H7 (cell line): Measurements from ENCODE around the gene UROD. TPM values are rescaled to one million over a fixed set of nuclear protein-coding genes. Genes with fewer than 3 reads are reported as not detected.

Experiments used
- DNase-seq: peaks from one replicate; pipeline ENCODE4 v3.0.0; 2012
- H3K27me3 ChIP-seq: 2 replicates; pipeline ENCODE4 v1.6.0; 2011; ENCODE audit warnings: mild to moderate bottlenecking, low read length; ENCODE audit not compliant: control insufficient read depth, insufficient read depth
- H3K36me3 ChIP-seq: replicated peaks from 2 replicates; pipeline ENCODE4 v1.5.1; 2011; ENCODE audit warnings: low read length; ENCODE audit not compliant: control insufficient read depth, insufficient read depth
- H3K4me3 ChIP-seq: 2 replicates; pipeline ENCODE4 v1.5.1; 2011; ENCODE audit warnings: low read depth, mild to moderate bottlenecking, control low read depth, low read length, moderate library complexity; ENCODE audit not compliant: insufficient read depth
- total RNA-seq: library from RNA; depleted of rRNA; stranded (reverse); fragments of >200 nt; shearing (Covaris generic); gene quantifications from 2 replicates; pipeline ENCODE4 v1.2.3, GENCODE V29; 2014

Gene UROD
- total RNA-seq, 1 experiment from 2014 or later, result 408 TPM

GRCh38 chr1:45002650-45003645 lies 9.1 kb upstream of the UROD start:
- Histone ChIP-seq H3K36me3 (peaks cover 13% of the 10 kb centered on the region), H3K4me3 (no peak overlapping the region), H3K27me3 (no peaks in the 10 kb centered on the region)
- peak; percentile 20 for DNase-seq

- Histone ChIP-seq H3K36me3 (peaks cover 16% of the 10 kb centered on the region), H3K27me3 (no peaks in the 10 kb centered on the region), H3K4me3 (no peak overlapping the region)
- no peak for DNase-seq
Observed at GRCh38 chr1:45003741-45004140, 8.3 kb upstream of the UROD start.

DNA sequence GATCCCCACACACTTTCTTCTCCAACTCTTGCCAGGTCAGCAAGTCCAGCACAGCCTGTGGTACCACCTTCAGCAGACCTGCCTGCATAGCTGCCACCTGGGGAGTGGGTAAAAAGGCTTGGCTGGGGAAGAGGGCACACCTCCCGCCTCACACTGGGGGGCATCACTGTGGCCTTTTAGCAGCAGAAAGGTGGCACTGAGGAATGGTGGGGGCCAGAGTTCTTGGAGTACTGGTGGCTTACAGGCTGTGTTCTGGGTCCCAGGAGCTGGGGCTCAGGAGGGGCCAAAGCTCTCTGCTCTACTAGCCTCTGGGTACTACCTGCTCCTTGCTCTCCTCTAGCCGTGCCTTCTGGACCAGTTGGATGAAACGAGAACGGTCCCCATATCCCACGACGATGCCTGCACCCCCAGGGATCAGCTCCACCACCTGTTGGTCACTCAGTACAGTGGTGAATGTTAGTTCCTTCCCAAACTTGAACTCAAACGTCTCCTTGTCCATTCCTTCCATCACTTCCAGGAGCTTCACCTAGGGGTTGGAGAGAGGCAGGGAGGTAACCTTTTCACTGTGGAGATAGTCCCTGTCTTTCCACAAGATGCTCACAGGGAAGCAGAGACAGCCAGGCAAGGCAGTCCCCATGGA lies 7.7 kb upstream of the UROD start:
- no peak for DNase-seq
- H3K36me3 ChIP-seq, result peaks cover 19% of the 10 kb centered on the region
- no peak overlapping the region for H3K4me3 ChIP-seq
- H3K27me3 ChIP-seq, result no peaks in the 10 kb centered on the region

GRCh38 chr1:45005761-45006160 lies 6.3 kb upstream of the UROD start:
- H3K4me3 ChIP-seq, result no peak overlapping the region
- peaks cover 19% of the 10 kb centered on the region for H3K36me3 ChIP-seq
- DNase-seq, result peak; percentile 12

GRCh38 chr1:45007311-45007710 lies 4.7 kb upstream of the UROD start:
- no peak overlapping the region for H3K4me3 ChIP-seq
- H3K27me3 ChIP-seq, result peaks cover 10% of the 10 kb centered on the region; the same call in 1 of the 2 replicates
- H3K36me3 ChIP-seq, result peaks cover 19% of the 10 kb centered on the region
- no peak for DNase-seq

More at GRCh38 chr1:45005761-45006160, 6.3 kb upstream of the UROD start:
- peaks cover 7% of the 10 kb centered on the region; the same call in 1 of the 2 replicates for H3K27me3 ChIP-seq

GRCh38 chr1:45008076-45008475 lies 4.0 kb upstream of the UROD start:
- Histone ChIP-seq H3K36me3 (peaks cover 17% of the 10 kb centered on the region), H3K27me3 (peaks cover 10% of the 10 kb centered on the region; the same call in 1 of the 2 replicates), H3K4me3 (no peak overlapping the region)
- DNase-seq, result no peak

DNA sequence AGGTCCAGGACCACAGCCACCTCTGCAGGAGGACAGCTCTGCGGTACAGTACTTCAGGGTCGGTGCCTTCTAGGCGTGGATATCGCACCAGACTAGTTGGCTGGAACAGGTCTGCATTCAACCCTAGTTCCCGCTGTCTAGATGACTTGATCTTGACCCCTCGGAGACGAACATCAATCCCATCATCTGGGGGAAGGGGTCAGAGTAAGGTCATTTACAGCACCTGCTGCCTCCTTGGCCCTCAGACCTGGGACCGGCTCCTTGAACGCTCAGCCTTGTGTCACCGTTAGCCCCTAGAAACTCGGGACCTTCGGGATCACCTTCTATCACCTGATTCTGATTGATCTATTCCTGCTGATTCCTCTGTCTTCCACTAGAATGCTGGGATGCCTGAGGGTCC lies 3.5 kb upstream of the UROD start:
- no peak overlapping the region for H3K4me3 ChIP-seq
- no peak for DNase-seq
- peaks cover 10% of the 10 kb centered on the region; the same call in 1 of the 2 replicates for H3K27me3 ChIP-seq
- H3K36me3 ChIP-seq, result peaks cover 17% of the 10 kb centered on the region

DNA sequence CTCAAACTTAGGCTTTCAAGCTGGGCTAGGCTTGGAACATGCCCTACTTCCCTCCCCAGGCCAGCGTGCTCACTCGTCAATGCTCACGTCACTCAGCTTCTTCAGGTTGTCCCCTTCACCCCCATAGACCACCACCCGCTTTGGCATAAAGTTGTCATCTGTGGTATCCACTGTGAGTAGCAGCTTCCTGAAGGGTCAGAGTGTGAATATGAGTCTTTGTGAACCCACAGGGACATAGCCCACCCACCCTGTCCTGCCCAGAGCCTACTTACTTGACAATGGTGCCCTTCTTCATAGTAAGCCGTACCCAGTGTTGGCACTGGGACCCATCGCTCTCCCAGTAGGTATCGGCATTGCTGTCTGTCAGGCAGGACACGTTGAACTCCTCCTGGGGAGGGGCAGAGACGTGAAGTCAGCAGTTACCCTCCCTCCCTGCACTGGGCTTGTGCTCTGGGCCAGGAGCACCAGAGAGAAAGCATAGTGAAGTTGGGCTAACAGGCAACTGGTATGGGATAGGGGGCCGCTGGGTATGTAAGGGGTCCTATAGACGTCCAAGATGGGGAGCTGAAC lies 2.7 kb upstream of the UROD start:
- DNase-seq, result no peak
- Histone ChIP-seq H3K27me3 (peaks cover 10% of the 10 kb centered on the region; the same call in 1 of the 2 replicates), H3K4me3 (no peak overlapping the region), H3K36me3 (peaks cover 14% of the 10 kb centered on the region)

DNA sequence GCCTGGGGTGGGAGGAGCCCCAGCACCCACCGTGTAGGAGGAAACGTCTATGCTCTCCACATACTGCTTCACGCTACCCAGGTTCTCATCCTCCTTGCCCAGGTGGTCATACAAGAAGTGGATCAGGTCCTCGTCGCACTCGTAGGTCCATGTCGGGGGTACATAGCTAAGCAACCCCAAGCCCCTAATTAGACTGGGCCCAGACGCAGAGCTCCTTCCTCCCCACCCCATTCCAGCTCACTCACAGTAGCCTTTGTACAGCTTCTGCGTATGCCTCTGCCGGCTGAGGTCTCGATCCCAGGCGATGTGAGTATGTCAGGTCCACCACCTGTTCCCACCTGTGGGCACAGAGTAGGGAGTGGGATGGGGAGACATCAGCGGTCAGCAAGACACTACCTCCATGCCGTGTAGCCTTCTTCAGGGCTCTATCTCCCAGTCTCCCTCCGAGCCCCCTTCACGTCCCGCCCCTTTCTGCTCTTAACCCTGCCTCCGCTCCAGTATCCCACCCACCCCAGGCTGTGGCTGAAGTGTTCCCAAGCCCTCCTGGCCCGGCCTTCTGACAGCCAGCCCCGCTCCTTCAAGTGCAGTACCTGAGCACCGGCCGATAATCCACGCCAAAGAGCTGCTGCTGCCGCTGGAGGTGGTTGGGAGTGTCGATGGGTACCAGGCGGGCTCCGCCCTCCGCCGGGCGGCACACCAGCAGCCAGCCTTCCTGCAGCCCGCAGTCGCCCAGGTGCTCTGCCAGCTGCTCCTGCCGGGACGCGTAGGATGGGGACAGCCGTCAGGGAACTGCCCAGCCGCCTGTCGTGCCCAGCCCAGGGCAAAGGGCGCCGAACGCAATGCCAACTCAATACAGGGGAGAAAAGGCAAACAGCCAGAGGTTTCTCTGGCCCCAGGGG lies 1.8 kb upstream of the UROD start:
- Histone ChIP-seq H3K36me3 (peaks cover 13% of the 10 kb centered on the region), H3K4me3 (peak overlapping the region; percentile 91), H3K27me3 (peaks cover 10% of the 10 kb centered on the region; the same call in 1 of the 2 replicates)
- peak; percentile 76 for DNase-seq

DNA sequence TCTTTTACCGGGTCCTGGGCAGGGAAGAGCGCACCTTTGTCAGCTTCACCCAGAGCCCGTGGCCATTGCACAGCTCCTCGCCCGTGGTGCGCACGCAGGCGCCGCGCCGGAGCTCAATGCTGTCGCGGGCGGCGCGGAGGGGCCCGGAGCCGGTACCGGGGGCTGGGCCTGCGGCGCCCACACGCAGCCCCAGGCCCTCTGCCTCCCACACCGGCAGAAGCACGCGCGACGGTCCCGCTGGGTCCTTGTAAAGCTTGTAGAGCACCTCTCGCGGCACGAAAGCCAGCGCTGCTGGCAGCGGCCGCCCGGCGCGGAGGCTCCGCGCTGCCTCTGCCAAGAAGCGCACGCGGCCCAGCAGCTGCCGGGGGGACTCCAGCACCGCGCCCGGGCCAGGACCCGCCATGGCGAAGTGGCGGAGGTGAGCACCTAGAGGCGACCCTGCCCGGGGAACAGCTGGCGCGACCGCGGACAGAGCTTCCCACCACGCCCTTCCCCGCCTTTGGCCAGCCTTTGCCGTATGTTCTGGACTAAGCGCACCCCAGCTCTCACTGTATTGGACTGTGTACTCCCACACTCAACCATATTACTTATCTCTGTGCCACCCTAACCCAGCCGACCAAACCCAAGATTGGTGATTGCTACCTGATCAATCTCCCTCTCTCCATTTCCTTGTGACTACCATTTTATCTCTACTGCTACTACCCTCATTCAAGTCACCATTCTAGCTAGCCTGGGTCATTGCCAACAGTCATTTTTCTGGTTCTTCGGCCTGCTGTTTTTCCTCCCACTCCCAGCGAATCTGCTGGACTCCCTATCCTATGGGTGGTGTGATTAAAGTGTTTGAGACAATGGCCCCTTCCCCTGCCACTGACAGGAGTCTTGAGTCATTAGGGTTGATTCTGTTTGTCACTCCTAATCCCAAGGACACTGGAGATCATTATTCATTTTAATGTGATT lies 921 bp upstream of the UROD start, which contains the start of gene HECTD3:
Gene HECTD3 (minus strand): TSS at position 470 of the 957 bp plus-strand sequence. CDS start 67 bp downstream, at position 403.
- Histone ChIP-seq H3K4me3 (peak within 1 kb of the TSS; percentile 91), H3K36me3 (peaks cover 12% of the 10 kb centered on the region), H3K27me3 (peaks cover 10% of the 10 kb centered on the region; the same call in 1 of the 2 replicates)
- DNase-seq, result peak; percentile 80

DNA sequence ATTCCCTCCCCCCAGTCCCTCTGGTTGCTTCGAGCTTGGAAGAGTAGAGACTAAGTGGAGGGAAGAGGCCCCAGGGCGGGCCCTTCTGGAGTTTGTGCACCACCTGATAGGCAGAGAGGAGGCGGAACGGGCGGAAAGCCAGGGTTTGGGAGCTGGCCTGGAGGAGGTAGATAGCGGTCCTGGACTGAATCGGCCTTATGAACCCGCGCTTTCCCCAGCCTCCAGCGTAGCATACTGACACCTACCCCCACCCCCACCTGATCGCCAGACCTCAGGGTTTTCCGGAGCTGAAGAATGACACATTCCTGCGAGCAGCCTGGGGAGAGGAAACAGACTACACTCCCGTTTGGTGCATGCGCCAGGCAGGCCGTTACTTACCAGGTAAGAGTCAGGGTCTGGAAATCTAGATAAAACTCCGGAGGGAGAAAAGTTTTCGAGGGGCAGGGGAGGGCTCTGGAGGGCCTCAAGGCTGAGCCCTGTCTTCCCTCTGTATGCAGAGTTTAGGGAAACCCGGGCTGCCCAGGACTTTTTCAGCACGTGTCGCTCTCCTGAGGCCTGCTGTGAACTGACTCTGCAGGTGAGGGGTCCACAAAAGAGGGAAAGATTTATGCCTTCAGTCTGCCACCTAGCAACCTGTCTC lies 705 bp downstream of the UROD start:
- H3K4me3 ChIP-seq, result peak overlapping the region; percentile 62
- DNase-seq, result no peak
- peaks cover 10% of the 10 kb centered on the region; the same call in 1 of the 2 replicates for H3K27me3 ChIP-seq
- H3K36me3 ChIP-seq, result peaks cover 11% of the 10 kb centered on the region

GRCh38 chr1:45013551-45014209 lies 1.6 kb downstream of the UROD start:
- no peak for DNase-seq
- peaks cover 10% of the 10 kb centered on the region; the same call in 1 of the 2 replicates for H3K27me3 ChIP-seq
- no peak overlapping the region for H3K4me3 ChIP-seq

More at GRCh38 chr1:45013551-45014209, 1.6 kb downstream of the UROD start:
- H3K36me3 ChIP-seq, result peaks cover 7% of the 10 kb centered on the region
